CD4-positive, alpha-beta T cell (primary cell): Measurements from ENCODE around the gene CTIF. TPM values are rescaled to one million over a fixed set of nuclear protein-coding genes. Genes with fewer than 3 reads are reported as not detected.

Source experiments
- ATAC-seq: fragments of 200-7000 bp; cut with Tn5 transposase; one replicate; pipeline ENCODE4 v1.10.0; 2022; ENCODE audit warnings: mild to moderate bottlenecking; ENCODE audit not compliant: poor library complexity
- CTCF ChIA-PET: fragments of 350-600 bp; sonication (Branson Sonifier 250); formaldehyde crosslinking; loops from one replicate; lab custom pipeline; 2021; ENCODE audit warnings: antibody characterized with exemption, inconsistent platforms; lab: Charles Lee
- POLR2A ChIA-PET: fragments of 350-600 bp; sonication (Branson Sonifier 250); formaldehyde crosslinking; loops from one replicate; lab custom pipeline; 2021; ENCODE audit warnings: antibody characterized with exemption, inconsistent platforms; lab: Charles Lee
- DNase-seq, 14 experiments: peaks; one replicate each; pipeline ENCODE4 v3.0.0-alpha.2; 2013 to 2020; ENCODE audit warnings: mixed read lengths in 2 of 14
- H3K27ac ChIP-seq, 2 donors: one replicate each; pipeline versions ENCODE4 v1.5.1 to v1.7.0; 2013; ENCODE audit warnings: low read length in 2 of 2, low read depth in 1 of 2, mild to moderate bottlenecking in 1 of 2
- H3K27me3 ChIP-seq, 2 experiments: 1 replicate in 1 of 2; 2 replicates in 1 of 2; pipeline versions ENCODE4 v1.6.1 to v1.7.0; 2013; ENCODE audit warnings: low read length in 2 of 2, control low read depth in 1 of 2, mild to moderate bottlenecking in 1 of 2, moderate library complexity in 1 of 2; ENCODE audit not compliant: insufficient read depth in 2 of 2, control insufficient read depth in 1 of 2
- H3K36me3 ChIP-seq: one replicate; pipeline ENCODE4 v1.6.1; 2013; ENCODE audit warnings: low read length, control low read depth; ENCODE audit not compliant: insufficient read depth
- H3K4me1 ChIP-seq: one replicate; pipeline ENCODE4 v1.6.1; 2013; ENCODE audit warnings: low read length, control low read depth; ENCODE audit not compliant: insufficient read depth
- H3K4me3 ChIP-seq: one replicate; pipeline ENCODE4 v1.5.1; 2013; ENCODE audit warnings: mild to moderate bottlenecking, low read length, moderate library complexity
- H3K9me3 ChIP-seq, 2 experiments: 1 replicate in 1 of 2; 2 replicates in 1 of 2; pipeline versions ENCODE4 v1.6.1 to v1.7.0; 2013; ENCODE audit warnings: low read length in 2 of 2, mild to moderate bottlenecking in 2 of 2, control low read depth in 1 of 2, moderate library complexity in 1 of 2; ENCODE audit not compliant: control insufficient read depth in 1 of 2, insufficient read depth in 1 of 2
- H3K27ac Mint-ChIP-seq: one replicate; pipeline ENCODE4 v1.8.0; 2020; ENCODE audit warnings: mixed read lengths
- H3K27me3 Mint-ChIP-seq: one replicate; pipeline ENCODE4 v1.8.0; 2021; ENCODE audit warnings: mixed read lengths
- H3K36me3 Mint-ChIP-seq: one replicate; pipeline ENCODE4 v1.8.0; 2021; ENCODE audit warnings: low read depth, mixed read lengths
- H3K4me1 Mint-ChIP-seq: one replicate; pipeline ENCODE4 v1.8.0; 2021; ENCODE audit warnings: low read depth, mixed read lengths
- H3K4me3 Mint-ChIP-seq: one replicate; pipeline ENCODE4 v1.8.0; 2020; ENCODE audit warnings: mild to moderate bottlenecking, mixed read lengths
- H3K9me3 Mint-ChIP-seq: one replicate; pipeline ENCODE4 v1.8.0; 2020; ENCODE audit warnings: mixed read lengths
- CTCF ChIP-seq: fragments of 200-600 bp; IDR thresholded peaks from one replicate; pipeline ENCODE4 v1.8.0; 2022; ENCODE audit warnings: antibody characterized with exemption, mild to moderate bottlenecking
- intact Hi-C, 2 experiments: fragments of 100-400 bp; cut with DNase I in 1 of 2; cut with micrococcal nuclease in 1 of 2; formaldehyde crosslinking; loops; one replicate each; pipeline versions ENCODE4 v1.15.1 to v1.9.0; 2023 to 2025; cut with DNase I, micrococcal nuclease
- total RNA-seq, 174 experiments: library from RNA in 2 of 174; stranded (reverse) in 2 of 174; gene quantifications; one replicate each; pipeline ENCODE4 v1.2.3 and lab custom pipeline; 2021 to 2026

The CTIF gene
- total RNA-seq, 2 experiments from 2014 or later: 1.1 to 2.9 TPM

GRCh38 chr18:48639772-48640432 is 101.1 kb downstream of the CTIF start:
- ChIA-PET POLR2A (no interaction called here), CTCF (no interaction called here)
- intact Hi-C loops: no loop called here

GRCh38 chr18:48640566-48641270 is 101.9 kb downstream of the CTIF start:
- H3K4me1 ChIP-seq: no peaks in the 10 kb centered on the region
- H3K27ac ChIP-seq: no peak overlapping the region
- ChIA-PET POLR2A (no interaction called here), CTCF (no interaction called here)
- Mint-ChIP-seq H3K4me1 (no peaks in the 10 kb centered on the region), H3K4me3 (no peak overlapping the region), H3K27ac (no peak overlapping the region), H3K36me3 (no peaks in the 10 kb centered on the region), H3K9me3 (no peaks in the 10 kb centered on the region), H3K27me3 (peaks cover 6% of the 10 kb centered on the region)
- TF ChIP-seq CTCF: no peak
- no peak overlapping the region for H3K4me3 ChIP-seq
- H3K36me3 ChIP-seq: no peaks in the 10 kb centered on the region
- ATAC-seq (no peak), DNase-seq (no peak)
- intact Hi-C loops: no loop called here
- no peaks in the 10 kb centered on the region for H3K27me3 ChIP-seq
- no peaks in the 10 kb centered on the region for H3K9me3 ChIP-seq

More at GRCh38 chr18:48639772-48640432, 101.1 kb downstream of the CTIF start:
- no peak overlapping the region for H3K27ac Mint-ChIP-seq
- Histone ChIP-seq H3K27ac (no peak overlapping the region), H3K4me1 (no peaks in the 10 kb centered on the region), H3K27me3 (no peaks in the 10 kb centered on the region), H3K36me3 (no peaks in the 10 kb centered on the region), H3K4me3 (no peak overlapping the region), H3K9me3 (no peaks in the 10 kb centered on the region)
- H3K27me3 Mint-ChIP-seq: peaks cover 2% of the 10 kb centered on the region
- H3K4me3 Mint-ChIP-seq: no peak overlapping the region
- H3K4me1 Mint-ChIP-seq: no peaks in the 10 kb centered on the region
- DNase-seq (no peak), ATAC-seq (no peak)
- H3K36me3 Mint-ChIP-seq: no peaks in the 10 kb centered on the region
- no peak for TF ChIP-seq CTCF
- H3K9me3 Mint-ChIP-seq: no peaks in the 10 kb centered on the region

- Histone ChIP-seq H3K27me3 (no peaks in the 10 kb centered on the region), H3K9me3 (no peaks in the 10 kb centered on the region), H3K4me1 (no peaks in the 10 kb centered on the region), H3K36me3 (no peaks in the 10 kb centered on the region), H3K4me3 (no peak overlapping the region), H3K27ac (no peak overlapping the region)
- Mint-ChIP-seq H3K27ac (no peak overlapping the region), H3K27me3 (peaks cover 6% of the 10 kb centered on the region), H3K36me3 (no peaks in the 10 kb centered on the region), H3K9me3 (no peaks in the 10 kb centered on the region), H3K4me3 (no peak overlapping the region), H3K4me1 (no peaks in the 10 kb centered on the region)
- POLR2A ChIA-PET: no interaction called here
- ATAC-seq (no peak), DNase-seq (no peak)
- intact Hi-C loops: no loop called here
- CTCF ChIA-PET: no interaction called here
- no peak for TF ChIP-seq CTCF
Observed at GRCh38 chr18:48641981-48642380, 103.2 kb downstream of the CTIF start.
